HG02943 (cell line): ENCODE data around the gene ZBTB9.

Experiments
- ATAC-seq: cut with Tn5 transposase; IDR thresholded peaks from one replicate; pipeline ENCODE4 v1.9.1; 2021; ENCODE audit warnings: mild to moderate bottlenecking, low read depth, moderate library complexity; ENCODE audit not compliant: unreplicated experiment

ZBTB9 gene

GRCh38 chr6:33417903-33418689, 36.3 kb upstream of the ZBTB9 start, which contains the start of gene CUTA:
Gene CUTA (minus strand): TSS chr6:33418107. CDS start chr6:33418000, 107 bp downstream.
- ATAC-seq: peak; percentile 82

GRCh38 chr6:33418690-33419291, 35.6 kb upstream of the ZBTB9 start:
- ATAC-seq: no peak

- no peak for ATAC-seq
These were observed 34.5 kb upstream of the ZBTB9 start, which contains the start of gene SYNGAP1 for GRCh38 chr6:33419580-33420490. Gene SYNGAP1 (plus strand): TSS chr6:33420065. CDS start chr6:33420265, 200 bp downstream.

GRCh38 chr6:33420491-33421343, 33.7 kb upstream of the ZBTB9 start:
- no peak for ATAC-seq

- no peak for ATAC-seq
These were observed 33.1 kb upstream of the ZBTB9 start for GRCh38 chr6:33421344-33421643.

- no peak for ATAC-seq
These were observed 30.6 kb upstream of the ZBTB9 start for GRCh38 chr6:33423777-33424176.

- ATAC-seq: no peak
These were observed 29.3 kb upstream of the ZBTB9 start for GRCh38 chr6:33424855-33425667.

- ATAC-seq: no peak
These were observed 28.5 kb upstream of the ZBTB9 start for GRCh38 chr6:33425668-33426577.

GRCh38 chr6:33426590-33427511, 27.5 kb upstream of the ZBTB9 start:
- ATAC-seq: no peak

GRCh38 chr6:33427585-33428223, 26.7 kb upstream of the ZBTB9 start:
- no peak for ATAC-seq

- no peak for ATAC-seq
These were observed 26.0 kb upstream of the ZBTB9 start for GRCh38 chr6:33428224-33428965.

- no peak for ATAC-seq
These were observed 25.2 kb upstream of the ZBTB9 start for GRCh38 chr6:33428966-33429749.

- ATAC-seq: no peak
These were observed 24.7 kb upstream of the ZBTB9 start for GRCh38 chr6:33429750-33430052.

- no peak for ATAC-seq
These were observed 24.0 kb upstream of the ZBTB9 start for GRCh38 chr6:33430334-33430733.
